Astrocyte (in vitro differentiated cells and primary cell): Measurements from ENCODE around the gene OPCML. TPM values are rescaled to one million over a fixed set of nuclear protein-coding genes. Genes with fewer than 3 reads are reported as not detected.

Experiments used
- DNase-seq: peaks from one replicate; pipeline ENCODE4 v3.0.0-alpha.2; 2010; ENCODE audit warnings: low read depth
- FAIRE-seq: peaks from 2 replicates; lab custom pipeline; 2011; peaks lifted over from hg19 to GRCh38; lab: Jason Lieb, UNC
- H2AFZ ChIP-seq: 2 replicates; pipeline ENCODE4 v1.6.0; 2012; ENCODE audit warnings: low read depth, low read length, inconsistent platforms
- H3K27ac ChIP-seq: 2 replicates; pipeline ENCODE4 v1.5.1; 2011; ENCODE audit warnings: low read depth, low read length, inconsistent platforms
- H3K27me3 ChIP-seq: 2 replicates; pipeline ENCODE4 v1.6.0; 2011; ENCODE audit warnings: low read length, inconsistent platforms; ENCODE audit not compliant: insufficient read depth
- H3K36me3 ChIP-seq: 2 replicates; pipeline ENCODE4 v1.5.1; 2011; ENCODE audit warnings: low read length, inconsistent platforms; ENCODE audit not compliant: insufficient read depth
- H3K4me1 ChIP-seq: 2 replicates; pipeline ENCODE4 v1.5.1; 2011; ENCODE audit warnings: low read length, inconsistent platforms; ENCODE audit not compliant: insufficient read depth
- H3K4me2 ChIP-seq: 2 replicates; pipeline ENCODE4 v1.6.0; 2012; ENCODE audit warnings: low read length, inconsistent platforms
- H3K4me3 ChIP-seq: 2 replicates; pipeline ENCODE4 v1.5.1; 2011; ENCODE audit warnings: low read depth, mild to moderate bottlenecking, low read length, inconsistent platforms; ENCODE audit not compliant: insufficient read depth
- H3K79me2 ChIP-seq: 2 replicates; pipeline ENCODE4 v1.6.0; 2012; ENCODE audit warnings: mild to moderate bottlenecking, low read length, inconsistent platforms; ENCODE audit not compliant: insufficient read depth
- H3K9ac ChIP-seq: 2 replicates; pipeline ENCODE4 v1.6.0; 2012; ENCODE audit warnings: mild to moderate bottlenecking, low read length, inconsistent platforms
- H3K9me3 ChIP-seq: 2 replicates; pipeline ENCODE4 v1.5.1; 2012; ENCODE audit warnings: low read depth, mild to moderate bottlenecking, low read length, inconsistent platforms; ENCODE audit not compliant: insufficient read depth
- H4K20me1 ChIP-seq: 2 replicates; pipeline ENCODE4 v1.6.0; 2012; ENCODE audit warnings: low read length, inconsistent platforms; ENCODE audit not compliant: insufficient read depth
- H3K27ac Mint-ChIP-seq: one replicate; pipeline ENCODE4 v1.8.0; 2021; ENCODE audit warnings: mild to moderate bottlenecking, mixed read lengths; ENCODE audit not compliant: unreplicated experiment
- H3K27me3 Mint-ChIP-seq: one replicate; pipeline ENCODE4 v1.8.0; 2021; ENCODE audit warnings: low read depth, mixed read lengths; ENCODE audit not compliant: unreplicated experiment
- H3K36me3 Mint-ChIP-seq: one replicate; pipeline ENCODE4 v1.8.0; 2021; ENCODE audit warnings: low read depth, mixed read lengths; ENCODE audit not compliant: unreplicated experiment
- H3K4me1 Mint-ChIP-seq: one replicate; pipeline ENCODE4 v1.8.0; 2021; ENCODE audit warnings: low read depth, mixed read lengths; ENCODE audit not compliant: unreplicated experiment
- H3K4me3 Mint-ChIP-seq: one replicate; pipeline ENCODE4 v1.8.0; 2021; ENCODE audit warnings: mild to moderate bottlenecking, moderate library complexity, mixed read lengths; ENCODE audit not compliant: unreplicated experiment
- H3K9me3 Mint-ChIP-seq: one replicate; pipeline ENCODE4 v1.8.0; 2021; ENCODE audit warnings: mild to moderate bottlenecking, mixed read lengths; ENCODE audit not compliant: unreplicated experiment
- CTCF ChIP-seq: IDR thresholded peaks from 2 replicates; pipeline ENCODE4 v1.5.1; 2011; ENCODE audit warnings: low read depth, mild to moderate bottlenecking, inconsistent platforms, low read length, moderate library complexity; ENCODE audit not compliant: insufficient read depth
- EZH2 ChIP-seq: IDR thresholded peaks from 2 replicates; pipeline ENCODE4 v1.6.1; 2012; ENCODE audit warnings: mild to moderate bottlenecking, low read length, inconsistent platforms; ENCODE audit not compliant: insufficient read depth
- total RNA-seq: library from RNA; stranded (reverse); gene quantifications from 2 replicates; pipeline ENCODE4 v1.2.1, GENCODE V29; 2021

The OPCML gene
- total RNA-seq, 1 donor from 2014 or later: 7.9 TPM

- Mint-ChIP-seq H3K4me3 (no peak overlapping the region), H3K27ac (no peak overlapping the region), H3K4me1 (no peaks in the 10 kb centered on the region), H3K36me3 (no peaks in the 10 kb centered on the region), H3K9me3 (no peaks in the 10 kb centered on the region), H3K27me3 (no peaks in the 10 kb centered on the region)
- Histone ChIP-seq H3K27ac (no peak overlapping the region), H2AFZ (no peak overlapping the region), H3K36me3 (no peaks in the 10 kb centered on the region), H3K4me1 (no peaks in the 10 kb centered on the region), H3K79me2 (no peaks in the 10 kb centered on the region), H3K9me3 (no peaks in the 10 kb centered on the region), H3K27me3 (no peaks in the 10 kb centered on the region), H4K20me1 (no peaks in the 10 kb centered on the region), H3K9ac (no peak overlapping the region), H3K4me2 (no peak overlapping the region), H3K4me3 (no peak overlapping the region)
- DNase-seq (no peak), FAIRE-seq (peak; percentile 32)
- TF ChIP-seq CTCF (no peak), EZH2 (no peak)
Observed at GRCh38 chr11:132539590-132540368, 992.5 kb downstream of the OPCML start.

- TF ChIP-seq EZH2 (no peak), CTCF (no peak)
- H3K4me3 Mint-ChIP-seq: no peak overlapping the region
- DNase-seq: no peak
- H3K79me2 ChIP-seq: no peaks in the 10 kb centered on the region
- H3K9me3 Mint-ChIP-seq: no peaks in the 10 kb centered on the region
- H3K27ac ChIP-seq: no peak overlapping the region
- no peaks in the 10 kb centered on the region for H3K4me1 ChIP-seq
- no peak overlapping the region for H3K4me2 ChIP-seq
- no peak overlapping the region for H3K27ac Mint-ChIP-seq
- no peak for FAIRE-seq
- H3K4me1 Mint-ChIP-seq: no peaks in the 10 kb centered on the region
- H3K36me3 ChIP-seq: no peaks in the 10 kb centered on the region
- no peaks in the 10 kb centered on the region for H3K9me3 ChIP-seq
- H3K4me3 ChIP-seq: no peak overlapping the region
- H3K9ac ChIP-seq: no peak overlapping the region
- H3K27me3 ChIP-seq: no peaks in the 10 kb centered on the region
- H3K36me3 Mint-ChIP-seq: no peaks in the 10 kb centered on the region
- H4K20me1 ChIP-seq: no peaks in the 10 kb centered on the region
- no peak overlapping the region for H2AFZ ChIP-seq
- H3K27me3 Mint-ChIP-seq: no peaks in the 10 kb centered on the region
Observed at GRCh38 chr11:132538642-132539041, 993.7 kb downstream of the OPCML start.

- Histone ChIP-seq H4K20me1 (no peaks in the 10 kb centered on the region), H3K36me3 (no peaks in the 10 kb centered on the region), H3K27ac (no peak overlapping the region), H2AFZ (no peak overlapping the region), H3K9ac (no peak overlapping the region), H3K27me3 (no peaks in the 10 kb centered on the region), H3K4me3 (no peak overlapping the region), H3K79me2 (no peaks in the 10 kb centered on the region), H3K9me3 (no peaks in the 10 kb centered on the region), H3K4me1 (no peaks in the 10 kb centered on the region), H3K4me2 (no peak overlapping the region)
- DNase-seq (no peak), FAIRE-seq (no peak)
- Mint-ChIP-seq H3K27ac (no peak overlapping the region), H3K4me1 (peaks cover 3% of the 10 kb centered on the region), H3K27me3 (no peaks in the 10 kb centered on the region), H3K4me3 (no peak overlapping the region), H3K9me3 (no peaks in the 10 kb centered on the region), H3K36me3 (no peaks in the 10 kb centered on the region)
- TF ChIP-seq CTCF (no peak), EZH2 (no peak)
Observed at GRCh38 chr11:132535830-132536229, 996.5 kb downstream of the OPCML start.
